SU-DHL-6 (cell line): Measurements from ENCODE around the gene MAD2L1BP.

Experiments
- H2AFZ ChIP-seq: fragments of 200-600 bp; sonication (generic); 2 replicates; pipeline ENCODE4 v1.6.1; 2014; ENCODE audit warnings: low read depth, mild to moderate bottlenecking, moderate library complexity, mixed read lengths, antibody characterized with exemption, low read length; ENCODE audit not compliant: severe bottlenecking
- H3F3A ChIP-seq: fragments of 200-600 bp; shearing (Covaris generic); 2 replicates; pipeline ENCODE4 v1.6.0; 2016; ENCODE audit warnings: antibody characterized with exemption, mild to moderate bottlenecking; ENCODE audit not compliant: insufficient read depth
- H3K27ac ChIP-seq: fragments of 200-600 bp; sonication (generic); 2 replicates; pipeline ENCODE4 v1.5.1; 2016; ENCODE audit warnings: low read depth, mild to moderate bottlenecking, low read length, moderate library complexity, mixed read lengths
- H3K27me3 ChIP-seq: fragments of 200-600 bp; sonication (generic), shearing (Covaris generic); 2 replicates; pipeline ENCODE4 v1.6.0; 2014; ENCODE audit warnings: mild to moderate bottlenecking, low read length
- H3K36me3 ChIP-seq: fragments of 200-600 bp; sonication (generic); 2 replicates; pipeline ENCODE4 v1.6.1; 2014; ENCODE audit warnings: mild to moderate bottlenecking, low read length, mixed read lengths
- H3K4me2 ChIP-seq: fragments of 300-600, 200-600 bp; shearing (Covaris generic), sonication (generic); 2 replicates; pipeline ENCODE4 v1.6.0; 2014; ENCODE audit warnings: low read length, low read depth, mild to moderate bottlenecking; ENCODE audit not compliant: poor library complexity, severe bottlenecking
- H3K4me3 ChIP-seq: fragments of 200-600 bp; sonication (generic); 2 replicates; pipeline ENCODE4 v1.5.1; 2014; ENCODE audit warnings: antibody characterized with exemption, low read length, mild to moderate bottlenecking, mixed read lengths; ENCODE audit not compliant: insufficient read depth, poor library complexity, severe bottlenecking
- H3K79me2 ChIP-seq: fragments of 200-600 bp; sonication (generic); 2 replicates; pipeline ENCODE4 v1.6.1; 2014; ENCODE audit warnings: mild to moderate bottlenecking, low read length, moderate library complexity; ENCODE audit not compliant: insufficient read depth
- H3K9ac ChIP-seq: fragments of 200-600 bp; sonication (generic); 2 replicates; pipeline ENCODE4 v1.7.0; 2014; ENCODE audit warnings: mild to moderate bottlenecking, low read length
- H3K9me2 ChIP-seq: fragments of 200-600 bp; sonication (generic); replicated peaks from 2 replicates; pipeline ENCODE4 v1.6.1; 2014; ENCODE audit warnings: low read length; ENCODE audit not compliant: insufficient read depth
- H3K9me3 ChIP-seq: fragments of 200-600 bp; sonication (generic); 2 replicates; pipeline ENCODE4 v1.6.1; 2014; ENCODE audit warnings: low read length, mixed read lengths; ENCODE audit not compliant: insufficient read depth
- H4K20me1 ChIP-seq: fragments of 200-600 bp; sonication (generic); 2 replicates; pipeline ENCODE4 v1.6.1; 2014; ENCODE audit warnings: low read depth, mild to moderate bottlenecking, antibody characterized with exemption, low read length, moderate library complexity, mixed read lengths
- EZH2phosphoT487 ChIP-seq: fragments of 200-600 bp; sonication (generic), shearing (Covaris generic); conservative IDR thresholded peaks from 2 replicates; pipeline ENCODE4 v1.6.1; 2018; ENCODE audit warnings: mild to moderate bottlenecking, antibody characterized with exemption, low read length, moderate library complexity, mixed read lengths
- TF ChIP-seq, protein P1 (sequence below): fragments of 200-600 bp; sonication (generic); IDR thresholded peaks from one replicate; pipeline ENCODE4 v1.5.1; 2017; ENCODE audit warnings: antibody characterized with exemption, mild to moderate bottlenecking, low read length, moderate library complexity; ENCODE audit not compliant: insufficient read depth, poor library complexity, severe bottlenecking

Gene MAD2L1BP

DNA sequence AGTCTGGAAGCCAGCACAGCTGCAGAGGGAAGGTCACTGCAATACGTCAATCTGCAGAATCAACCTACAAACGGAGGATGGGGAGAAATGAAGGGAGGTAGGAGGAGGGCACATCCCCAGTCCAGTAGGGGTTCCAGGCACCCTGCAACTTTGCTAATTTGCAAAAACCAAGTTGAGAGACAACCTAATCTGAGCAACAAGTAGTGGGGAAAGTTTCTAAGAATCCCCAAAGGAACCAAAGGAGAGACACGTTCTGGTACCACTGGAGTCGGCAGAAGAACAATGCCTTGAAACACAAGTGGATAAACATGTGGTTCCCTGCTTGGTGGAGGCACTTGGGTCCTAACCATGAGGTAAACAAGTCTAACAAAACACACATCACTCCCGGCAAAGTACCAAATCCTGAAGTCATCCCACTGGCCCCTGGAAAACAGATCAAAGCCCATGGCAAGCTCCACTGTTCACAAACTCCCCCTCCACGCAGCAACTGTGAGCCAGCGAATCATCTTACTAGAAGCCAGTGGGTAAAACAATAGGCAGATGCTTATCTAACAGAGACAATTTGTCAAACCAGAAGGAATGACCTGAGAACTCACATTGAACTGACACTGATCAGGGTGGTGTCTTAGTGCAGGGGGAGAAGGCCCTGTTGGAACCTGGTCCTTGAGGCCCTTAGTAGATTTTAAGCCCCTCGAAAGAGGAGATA is 47.2 kb downstream of the MAD2L1BP start:
- 0 out of 2 replicates have a peak, but pooled peaks cover 9% of the 10 kb centered on the region for H3K36me3 ChIP-seq
- no peak overlapping the region for H3K9ac ChIP-seq
- no peaks in the 10 kb centered on the region for H3K9me3 ChIP-seq
- H3K27me3 ChIP-seq, result no peaks in the 10 kb centered on the region
- no peak overlapping the region for H3K4me3 ChIP-seq
- peaks cover 22% of the 10 kb centered on the region for H4K20me1 ChIP-seq
- no peak for TF ChIP-seq EZH2phosphoT487
- TF ChIP-seq, protein P1, sequence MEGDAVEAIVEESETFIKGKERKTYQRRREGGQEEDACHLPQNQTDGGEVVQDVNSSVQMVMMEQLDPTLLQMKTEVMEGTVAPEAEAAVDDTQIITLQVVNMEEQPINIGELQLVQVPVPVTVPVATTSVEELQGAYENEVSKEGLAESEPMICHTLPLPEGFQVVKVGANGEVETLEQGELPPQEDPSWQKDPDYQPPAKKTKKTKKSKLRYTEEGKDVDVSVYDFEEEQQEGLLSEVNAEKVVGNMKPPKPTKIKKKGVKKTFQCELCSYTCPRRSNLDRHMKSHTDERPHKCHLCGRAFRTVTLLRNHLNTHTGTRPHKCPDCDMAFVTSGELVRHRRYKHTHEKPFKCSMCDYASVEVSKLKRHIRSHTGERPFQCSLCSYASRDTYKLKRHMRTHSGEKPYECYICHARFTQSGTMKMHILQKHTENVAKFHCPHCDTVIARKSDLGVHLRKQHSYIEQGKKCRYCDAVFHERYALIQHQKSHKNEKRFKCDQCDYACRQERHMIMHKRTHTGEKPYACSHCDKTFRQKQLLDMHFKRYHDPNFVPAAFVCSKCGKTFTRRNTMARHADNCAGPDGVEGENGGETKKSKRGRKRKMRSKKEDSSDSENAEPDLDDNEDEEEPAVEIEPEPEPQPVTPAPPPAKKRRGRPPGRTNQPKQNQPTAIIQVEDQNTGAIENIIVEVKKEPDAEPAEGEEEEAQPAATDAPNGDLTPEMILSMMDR, result no peak
- peaks cover 28% of the 10 kb centered on the region for H3F3A ChIP-seq
- H3K79me2 ChIP-seq, result peaks cover 76% of the 10 kb centered on the region
- H2AFZ ChIP-seq, result no peak overlapping the region
- no peaks in the 10 kb centered on the region for H3K9me2 ChIP-seq
- no peak overlapping the region for H3K4me2 ChIP-seq
- H3K27ac ChIP-seq, result no peak overlapping the region

DNA sequence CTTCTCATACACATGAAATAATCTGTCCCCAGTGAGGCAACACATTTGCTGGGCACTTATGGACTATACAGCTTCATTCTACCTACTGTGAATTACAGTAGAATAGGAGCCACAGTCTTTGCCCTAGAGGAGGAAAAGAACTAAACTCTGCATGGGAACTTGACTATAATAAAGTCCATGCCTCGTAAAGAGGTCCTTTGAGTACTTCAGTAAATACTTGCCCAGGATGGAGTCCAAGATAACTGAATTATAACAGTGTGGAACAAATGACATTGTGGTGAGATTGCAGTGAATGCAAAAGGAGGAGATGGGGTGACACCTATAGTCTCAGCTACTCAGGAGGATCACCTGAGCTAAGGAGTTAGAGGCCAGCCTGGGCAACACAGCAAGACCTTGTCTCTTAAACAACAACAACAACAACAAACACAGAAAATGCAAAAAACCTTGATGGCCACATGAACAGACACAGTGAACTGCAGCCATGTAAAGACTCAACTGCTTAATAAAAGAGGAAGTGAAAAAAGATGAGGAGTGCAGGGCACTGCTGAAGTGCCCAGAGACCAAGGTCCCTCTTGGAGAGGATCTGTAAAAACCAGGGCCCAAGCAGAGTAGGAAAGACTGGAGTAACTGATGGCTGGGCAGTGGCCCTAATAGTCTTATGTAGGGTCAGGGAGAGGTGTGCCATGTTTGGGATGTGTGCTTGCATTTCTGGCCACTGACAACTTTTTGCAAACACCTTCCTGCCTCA is 48.2 kb downstream of the MAD2L1BP start:
- H4K20me1 ChIP-seq, result peaks cover 22% of the 10 kb centered on the region
- peaks cover 76% of the 10 kb centered on the region for H3K79me2 ChIP-seq
- TF ChIP-seq EZH2phosphoT487, result no peak
- TF ChIP-seq, protein P1, result no peak
- peaks cover 28% of the 10 kb centered on the region for H3F3A ChIP-seq
- H3K9me2 ChIP-seq, result no peaks in the 10 kb centered on the region
- H3K9ac ChIP-seq, result peak overlapping the region; percentile 1; the same call in 1 of the 2 replicates
- no peak overlapping the region for H3K4me3 ChIP-seq
- H3K9me3 ChIP-seq, result no peaks in the 10 kb centered on the region
- H3K4me2 ChIP-seq, result peak overlapping the region; percentile 78
- H3K36me3 ChIP-seq, result 0 out of 2 replicates have a peak, but pooled peaks cover 9% of the 10 kb centered on the region
- no peak overlapping the region for H2AFZ ChIP-seq
- H3K27me3 ChIP-seq, result no peaks in the 10 kb centered on the region
- H3K27ac ChIP-seq, result peak overlapping the region; percentile 62

DNA sequence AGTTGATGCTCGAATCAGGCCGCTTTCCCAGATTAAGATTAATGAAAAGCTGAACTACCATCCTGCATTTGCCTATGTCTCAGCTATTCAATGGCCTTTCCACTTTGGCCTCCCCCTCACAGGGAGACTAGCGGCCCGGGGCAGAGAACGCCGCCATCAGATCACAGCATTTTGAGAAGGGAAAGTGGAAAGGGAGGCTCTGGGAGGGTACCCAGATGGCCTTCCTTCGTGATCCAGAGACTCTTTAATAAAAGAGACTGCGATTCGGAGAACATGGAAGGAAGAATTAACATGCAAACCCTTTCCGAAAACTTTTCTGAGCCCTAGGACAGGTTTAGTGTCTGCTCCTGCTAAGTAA is 51.4 kb downstream of the MAD2L1BP start:
- no peaks in the 10 kb centered on the region for H3K27me3 ChIP-seq
- H3K4me2 ChIP-seq, result peak overlapping the region; percentile 78
- no peaks in the 10 kb centered on the region for H3K9me3 ChIP-seq
- TF ChIP-seq, protein P1, result no peak
- TF ChIP-seq EZH2phosphoT487, result no peak
- H3K9ac ChIP-seq, result peak overlapping the region; percentile 81
- H2AFZ ChIP-seq, result peak overlapping the region; percentile 90
- peaks cover 28% of the 10 kb centered on the region for H3F3A ChIP-seq
- peaks cover 17% of the 10 kb centered on the region for H4K20me1 ChIP-seq
- H3K79me2 ChIP-seq, result peaks cover 55% of the 10 kb centered on the region
- H3K36me3 ChIP-seq, result no peaks in the 10 kb centered on the region
- peak overlapping the region; percentile 81 for H3K4me3 ChIP-seq
- H3K27ac ChIP-seq, result peak overlapping the region; percentile 18
- H3K9me2 ChIP-seq, result no peaks in the 10 kb centered on the region
